SK-N-SH (cell line): Measurements from ENCODE around the gene RNF223.

Experiments
- EZH2phosphoT487 ChIP-seq: fragments of 200-600 bp; sonication (generic); IDR thresholded peaks from 2 replicates; pipeline ENCODE4 v1.6.1; 2017; ENCODE audit warnings: low read depth, mixed run types, mild to moderate bottlenecking, antibody characterized with exemption, moderate library complexity, borderline replicate concordance
- POLR2AphosphoS5 ChIP-seq: IDR thresholded peaks from 2 replicates; pipeline ENCODE4 v1.6.1; 2012; ENCODE audit warnings: low read depth, low read length
- SMC3 ChIP-seq: IDR thresholded peaks from 2 replicates; pipeline ENCODE4 v1.6.1; 2012; ENCODE audit warnings: low read depth, low read length, improper control_type of control experiment
- TF ChIP-seq, protein P1 (sequence below): fragments of 200-600 bp; sonication (generic); IDR thresholded peaks from 2 replicates; pipeline ENCODE4 v1.6.1; 2017; ENCODE audit warnings: antibody characterized with exemption, mild to moderate bottlenecking, moderate library complexity

DNA sequence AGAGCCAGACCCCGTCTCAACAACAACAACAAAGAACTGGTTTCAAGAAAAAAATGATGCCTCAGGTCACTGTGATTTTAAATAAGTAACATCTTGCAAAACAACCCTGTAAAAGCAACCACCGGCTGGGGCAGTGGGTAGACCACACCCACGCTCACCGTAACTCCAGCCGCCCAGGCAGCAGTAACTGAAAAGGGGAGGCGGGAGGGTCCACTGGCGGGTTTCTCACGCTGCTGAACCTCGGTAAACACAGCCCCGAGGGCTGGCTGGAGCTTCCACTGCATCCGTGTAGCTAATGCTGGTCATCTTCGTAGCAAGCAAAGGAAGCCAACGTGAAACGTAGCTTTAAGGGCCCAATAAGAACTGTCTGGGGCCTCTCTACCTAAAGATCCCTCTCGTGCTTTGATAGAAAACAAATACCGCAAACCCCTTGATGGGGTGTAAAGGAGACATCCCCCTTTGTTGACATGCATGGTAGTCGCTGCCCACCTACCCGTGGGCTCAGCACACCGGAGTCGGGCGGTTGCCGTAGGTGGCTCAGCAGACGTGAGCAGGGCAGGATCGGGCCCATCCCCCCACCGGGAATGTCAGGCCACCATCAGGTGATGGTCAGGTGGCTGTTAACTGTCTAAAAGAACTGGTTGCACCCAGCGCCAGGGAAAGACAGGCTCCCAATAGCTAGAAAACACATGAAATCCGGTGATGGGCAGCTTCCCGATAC, 37.6 kb upstream of the RNF223 start:
- no peak for TF ChIP-seq SMC3
- TF ChIP-seq, protein P1, sequence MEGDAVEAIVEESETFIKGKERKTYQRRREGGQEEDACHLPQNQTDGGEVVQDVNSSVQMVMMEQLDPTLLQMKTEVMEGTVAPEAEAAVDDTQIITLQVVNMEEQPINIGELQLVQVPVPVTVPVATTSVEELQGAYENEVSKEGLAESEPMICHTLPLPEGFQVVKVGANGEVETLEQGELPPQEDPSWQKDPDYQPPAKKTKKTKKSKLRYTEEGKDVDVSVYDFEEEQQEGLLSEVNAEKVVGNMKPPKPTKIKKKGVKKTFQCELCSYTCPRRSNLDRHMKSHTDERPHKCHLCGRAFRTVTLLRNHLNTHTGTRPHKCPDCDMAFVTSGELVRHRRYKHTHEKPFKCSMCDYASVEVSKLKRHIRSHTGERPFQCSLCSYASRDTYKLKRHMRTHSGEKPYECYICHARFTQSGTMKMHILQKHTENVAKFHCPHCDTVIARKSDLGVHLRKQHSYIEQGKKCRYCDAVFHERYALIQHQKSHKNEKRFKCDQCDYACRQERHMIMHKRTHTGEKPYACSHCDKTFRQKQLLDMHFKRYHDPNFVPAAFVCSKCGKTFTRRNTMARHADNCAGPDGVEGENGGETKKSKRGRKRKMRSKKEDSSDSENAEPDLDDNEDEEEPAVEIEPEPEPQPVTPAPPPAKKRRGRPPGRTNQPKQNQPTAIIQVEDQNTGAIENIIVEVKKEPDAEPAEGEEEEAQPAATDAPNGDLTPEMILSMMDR = no peak
- TF ChIP-seq EZH2phosphoT487 = no peak
- TF ChIP-seq POLR2AphosphoS5 = no peak
